SK-N-SH (cell line): ENCODE data around the gene SIGLEC1.

Source experiments
- EP300 ChIP-seq, 2 experiments: IDR thresholded peaks; 2 replicates each; pipeline versions ENCODE4 v1.4.0 to v1.6.1; 2012; ENCODE audit warnings: borderline replicate concordance in 1 of 2, low read depth in 1 of 2, low read length in 1 of 2
- RAD21 ChIP-seq: IDR thresholded peaks from 2 replicates; pipeline ENCODE4 v1.6.1; 2012; ENCODE audit warnings: mild to moderate bottlenecking, low read length
- RCOR1 ChIP-seq: fragments of 150-350 bp; IDR thresholded peaks from 2 replicates; pipeline ENCODE4 v1.6.1; 2017; ENCODE audit warnings: antibody characterized with exemption, low read length
- RFX5 ChIP-seq: IDR thresholded peaks from 2 replicates; pipeline ENCODE4 v1.6.1; 2012; ENCODE audit warnings: mild to moderate bottlenecking, improper control_type of control experiment, low read length
- SMC3 ChIP-seq: IDR thresholded peaks from 2 replicates; pipeline ENCODE4 v1.6.1; 2012; ENCODE audit warnings: low read depth, low read length, improper control_type of control experiment
- TAF1 ChIP-seq: IDR thresholded peaks from 2 replicates; pipeline ENCODE4 v1.6.1; 2012; ENCODE audit warnings: low read depth, mild to moderate bottlenecking, low read length, moderate library complexity, borderline replicate concordance
- TF ChIP-seq, protein P1 (sequence below): fragments of 200-600 bp; sonication (generic); IDR thresholded peaks from 2 replicates; pipeline ENCODE4 v1.6.1; 2017; ENCODE audit warnings: antibody characterized with exemption, mild to moderate bottlenecking, moderate library complexity
- TF ChIP-seq, protein P2 (sequence below): IDR thresholded peaks from 2 replicates; pipeline ENCODE4 v1.4.0; 2012; ENCODE audit warnings: low read depth, borderline replicate concordance

DNA sequence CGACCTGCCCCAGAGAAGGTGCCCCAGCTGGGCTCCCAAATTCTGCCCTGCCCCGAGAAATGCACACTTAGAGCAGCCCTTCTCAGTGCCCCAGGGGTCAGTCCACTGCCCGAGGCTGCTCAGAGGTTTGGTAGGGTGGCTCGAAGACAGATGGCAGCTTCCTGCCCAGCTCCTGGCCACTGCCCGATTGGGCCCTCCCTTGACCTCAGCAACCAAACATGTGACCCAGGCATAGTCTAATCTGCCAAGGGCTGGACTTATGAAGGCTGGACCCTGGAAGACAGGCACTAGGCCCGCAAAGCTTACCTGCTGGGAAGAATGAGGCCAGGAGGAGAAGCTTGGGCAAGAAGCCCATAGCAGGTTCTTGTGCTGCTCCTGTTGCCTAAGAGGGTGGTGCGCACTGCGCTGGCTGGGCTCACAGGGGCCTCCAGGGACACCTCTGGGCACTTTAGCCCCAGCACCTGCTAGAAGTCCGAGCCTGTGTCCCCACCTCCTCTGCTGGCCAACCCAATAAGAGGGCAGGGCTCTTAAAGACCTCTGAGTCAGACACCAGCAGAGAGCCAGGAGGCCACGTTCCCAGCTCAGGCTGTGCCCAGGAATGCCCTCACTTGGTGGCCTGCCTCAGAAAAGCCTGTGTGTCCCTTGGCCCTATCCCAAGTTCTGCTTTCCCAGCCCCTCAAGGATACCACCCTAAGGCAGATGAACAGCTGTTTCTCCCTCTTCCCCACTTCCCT is 5.5 kb downstream of the SIGLEC1 start:
- TF ChIP-seq TAF1 (no peak), SMC3 (no peak), RCOR1 (no peak), RAD21 (no peak), RFX5 (no peak), EP300 (IDR thresholded peaks at IDR 0.05; ENCODE audit: borderline replicate concordance in 1 of 2, low read depth in 1 of 2, low read length in 1 of 2) (no peak)
- TF ChIP-seq, protein P1, sequence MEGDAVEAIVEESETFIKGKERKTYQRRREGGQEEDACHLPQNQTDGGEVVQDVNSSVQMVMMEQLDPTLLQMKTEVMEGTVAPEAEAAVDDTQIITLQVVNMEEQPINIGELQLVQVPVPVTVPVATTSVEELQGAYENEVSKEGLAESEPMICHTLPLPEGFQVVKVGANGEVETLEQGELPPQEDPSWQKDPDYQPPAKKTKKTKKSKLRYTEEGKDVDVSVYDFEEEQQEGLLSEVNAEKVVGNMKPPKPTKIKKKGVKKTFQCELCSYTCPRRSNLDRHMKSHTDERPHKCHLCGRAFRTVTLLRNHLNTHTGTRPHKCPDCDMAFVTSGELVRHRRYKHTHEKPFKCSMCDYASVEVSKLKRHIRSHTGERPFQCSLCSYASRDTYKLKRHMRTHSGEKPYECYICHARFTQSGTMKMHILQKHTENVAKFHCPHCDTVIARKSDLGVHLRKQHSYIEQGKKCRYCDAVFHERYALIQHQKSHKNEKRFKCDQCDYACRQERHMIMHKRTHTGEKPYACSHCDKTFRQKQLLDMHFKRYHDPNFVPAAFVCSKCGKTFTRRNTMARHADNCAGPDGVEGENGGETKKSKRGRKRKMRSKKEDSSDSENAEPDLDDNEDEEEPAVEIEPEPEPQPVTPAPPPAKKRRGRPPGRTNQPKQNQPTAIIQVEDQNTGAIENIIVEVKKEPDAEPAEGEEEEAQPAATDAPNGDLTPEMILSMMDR = no peak
- TF ChIP-seq, protein P2, sequence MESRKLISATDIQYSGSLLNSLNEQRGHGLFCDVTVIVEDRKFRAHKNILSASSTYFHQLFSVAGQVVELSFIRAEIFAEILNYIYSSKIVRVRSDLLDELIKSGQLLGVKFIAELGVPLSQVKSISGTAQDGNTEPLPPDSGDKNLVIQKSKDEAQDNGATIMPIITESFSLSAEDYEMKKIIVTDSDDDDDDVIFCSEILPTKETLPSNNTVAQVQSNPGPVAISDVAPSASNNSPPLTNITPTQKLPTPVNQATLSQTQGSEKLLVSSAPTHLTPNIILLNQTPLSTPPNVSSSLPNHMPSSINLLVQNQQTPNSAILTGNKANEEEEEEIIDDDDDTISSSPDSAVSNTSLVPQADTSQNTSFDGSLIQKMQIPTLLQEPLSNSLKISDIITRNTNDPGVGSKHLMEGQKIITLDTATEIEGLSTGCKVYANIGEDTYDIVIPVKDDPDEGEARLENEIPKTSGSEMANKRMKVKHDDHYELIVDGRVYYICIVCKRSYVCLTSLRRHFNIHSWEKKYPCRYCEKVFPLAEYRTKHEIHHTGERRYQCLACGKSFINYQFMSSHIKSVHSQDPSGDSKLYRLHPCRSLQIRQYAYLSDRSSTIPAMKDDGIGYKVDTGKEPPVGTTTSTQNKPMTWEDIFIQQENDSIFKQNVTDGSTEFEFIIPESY = no peak
